Measurements from ENCODE around the gene FAM193B.

The FAM193B gene

DNA sequence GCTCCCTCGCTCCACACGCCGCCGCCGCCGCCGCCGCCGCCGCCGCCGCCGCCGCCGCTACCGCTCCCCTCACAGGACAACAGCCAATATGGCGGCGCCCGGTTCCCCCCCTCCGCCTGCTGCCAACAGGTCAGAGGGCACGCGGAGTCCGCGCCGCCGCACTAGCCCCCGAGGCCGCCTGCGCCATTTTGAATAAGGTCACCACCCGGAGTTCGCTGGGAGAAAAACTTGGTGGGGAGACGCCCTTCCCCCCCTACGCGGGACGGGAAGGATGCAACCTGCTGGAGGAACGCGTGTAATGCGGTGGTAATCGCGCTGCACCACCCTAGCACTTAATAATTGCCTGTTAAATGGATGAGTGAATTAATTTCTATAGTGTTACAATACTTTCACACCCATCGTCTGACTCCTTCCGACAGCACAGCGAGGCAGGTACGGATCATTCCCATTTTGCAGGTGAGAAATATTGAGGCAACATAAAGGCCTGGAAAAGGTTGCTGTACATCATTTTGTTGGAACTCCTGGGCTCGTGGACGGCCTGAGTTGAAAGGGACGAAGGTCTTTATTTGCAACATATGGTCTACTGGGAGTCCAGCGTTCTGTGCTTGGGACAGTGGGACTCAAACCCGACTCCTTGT, at the start of gene FAM193B:
TSS of gene FAM193B (minus strand) at position 90 of the 638 bp plus-strand sequence. CDS start 105 bp downstream, outside the sequence.
- Histone ChIP-seq H2AFZ (ENCODE audit: low read depth, low read length) (peak within 1 kb of the TSS; percentile 17), H3K4me1 (ENCODE audit: insufficient read depth, low read length) (peaks cover 17% of the 10 kb centered on the region), H3K27me3 (ENCODE audit: insufficient read depth, low read length) (no peaks in the 10 kb centered on the region), H3K9me3 (ENCODE audit: low read length) (no peaks in the 10 kb centered on the region), H3K4me3 (ENCODE audit: low read length) (peak within 1 kb of the TSS; percentile 83), H3K36me3 (ENCODE audit: insufficient read depth, low read length) (peaks cover 26% of the 10 kb centered on the region)

DNA sequence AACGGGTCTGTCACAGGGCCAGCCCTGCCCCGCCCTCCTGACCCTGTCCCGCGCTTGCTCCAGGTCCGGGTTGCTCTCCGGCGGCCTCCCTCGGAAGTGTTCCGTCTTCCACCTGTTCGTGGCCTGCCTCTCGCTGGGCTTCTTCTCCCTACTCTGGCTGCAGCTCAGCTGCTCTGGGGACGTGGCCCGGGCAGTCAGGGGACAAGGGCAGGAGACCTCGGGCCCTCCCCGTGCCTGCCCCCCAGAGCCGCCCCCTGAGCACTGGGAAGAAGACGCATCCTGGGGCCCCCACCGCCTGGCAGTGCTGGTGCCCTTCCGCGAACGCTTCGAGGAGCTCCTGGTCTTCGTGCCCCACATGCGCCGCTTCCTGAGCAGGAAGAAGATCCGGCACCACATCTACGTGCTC, 49.8 kb upstream of the FAM193B start:
- H3K4me1 ChIP-seq (ENCODE audit: insufficient read depth, low read length): peaks cover 23% of the 10 kb centered on the region
- H3K36me3 ChIP-seq (ENCODE audit: insufficient read depth, low read length): no peaks in the 10 kb centered on the region
- H3K4me3 ChIP-seq (ENCODE audit: low read length): no peak overlapping the region
- no peaks in the 10 kb centered on the region for H3K27me3 ChIP-seq (ENCODE audit: insufficient read depth, low read length)
- no peaks in the 10 kb centered on the region for H3K9me3 ChIP-seq (ENCODE audit: low read length)
- H2AFZ ChIP-seq (ENCODE audit: low read depth, low read length): no peak overlapping the region

DNA sequence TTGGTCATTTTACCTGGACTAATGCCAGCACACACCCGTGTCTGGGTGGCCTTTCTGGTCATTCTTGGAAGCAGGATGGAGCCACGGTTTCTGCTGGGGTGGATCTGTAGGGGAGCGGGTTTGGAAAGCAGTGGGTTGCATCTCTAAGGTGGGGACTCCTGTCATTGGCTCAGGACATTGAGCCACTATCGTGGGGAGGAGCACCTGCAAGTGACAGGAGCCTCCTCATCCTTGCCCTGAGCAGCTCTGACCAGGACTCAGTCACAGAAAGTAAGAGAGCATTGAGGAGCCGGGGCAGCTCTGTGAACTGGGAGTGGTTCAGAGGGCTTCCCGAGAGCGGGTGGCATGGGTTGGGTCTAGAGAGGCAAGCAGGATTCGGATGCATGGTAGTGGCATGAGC, 49.3 kb upstream of the FAM193B start:
- Histone ChIP-seq H3K4me1 (ENCODE audit: insufficient read depth, low read length) (peaks cover 23% of the 10 kb centered on the region), H3K9me3 (ENCODE audit: low read length) (no peaks in the 10 kb centered on the region), H3K27me3 (ENCODE audit: insufficient read depth, low read length) (no peaks in the 10 kb centered on the region), H3K4me3 (ENCODE audit: low read length) (no peak overlapping the region), H2AFZ (ENCODE audit: low read depth, low read length) (no peak overlapping the region), H3K36me3 (ENCODE audit: insufficient read depth, low read length) (no peaks in the 10 kb centered on the region)

DNA sequence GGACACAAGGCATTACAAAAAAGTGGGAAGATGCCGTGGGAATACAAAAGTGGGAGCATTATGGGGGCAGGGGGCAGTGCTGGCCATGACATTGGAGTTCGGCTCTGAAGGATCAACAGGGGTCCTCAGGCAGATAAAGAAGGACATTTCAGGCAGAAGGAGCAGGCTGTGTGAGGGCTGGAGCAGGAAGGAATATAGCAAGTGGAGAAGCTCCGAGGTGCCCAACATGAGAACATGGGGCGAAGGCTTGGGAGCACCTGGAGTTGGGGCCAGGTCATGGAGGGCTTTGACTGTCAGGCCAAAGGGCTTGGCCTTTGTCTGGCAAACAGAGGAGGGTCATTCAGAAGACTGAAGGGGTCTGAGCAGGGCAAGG, 48.1 kb upstream of the FAM193B start:
- peaks cover 16% of the 10 kb centered on the region for H3K4me1 ChIP-seq (ENCODE audit: insufficient read depth, low read length)
- no peak overlapping the region for H3K4me3 ChIP-seq (ENCODE audit: low read length)
- H3K9me3 ChIP-seq (ENCODE audit: low read length): no peaks in the 10 kb centered on the region
- H2AFZ ChIP-seq (ENCODE audit: low read depth, low read length): no peak overlapping the region
- H3K27me3 ChIP-seq (ENCODE audit: insufficient read depth, low read length): no peaks in the 10 kb centered on the region
- no peaks in the 10 kb centered on the region for H3K36me3 ChIP-seq (ENCODE audit: insufficient read depth, low read length)

DNA sequence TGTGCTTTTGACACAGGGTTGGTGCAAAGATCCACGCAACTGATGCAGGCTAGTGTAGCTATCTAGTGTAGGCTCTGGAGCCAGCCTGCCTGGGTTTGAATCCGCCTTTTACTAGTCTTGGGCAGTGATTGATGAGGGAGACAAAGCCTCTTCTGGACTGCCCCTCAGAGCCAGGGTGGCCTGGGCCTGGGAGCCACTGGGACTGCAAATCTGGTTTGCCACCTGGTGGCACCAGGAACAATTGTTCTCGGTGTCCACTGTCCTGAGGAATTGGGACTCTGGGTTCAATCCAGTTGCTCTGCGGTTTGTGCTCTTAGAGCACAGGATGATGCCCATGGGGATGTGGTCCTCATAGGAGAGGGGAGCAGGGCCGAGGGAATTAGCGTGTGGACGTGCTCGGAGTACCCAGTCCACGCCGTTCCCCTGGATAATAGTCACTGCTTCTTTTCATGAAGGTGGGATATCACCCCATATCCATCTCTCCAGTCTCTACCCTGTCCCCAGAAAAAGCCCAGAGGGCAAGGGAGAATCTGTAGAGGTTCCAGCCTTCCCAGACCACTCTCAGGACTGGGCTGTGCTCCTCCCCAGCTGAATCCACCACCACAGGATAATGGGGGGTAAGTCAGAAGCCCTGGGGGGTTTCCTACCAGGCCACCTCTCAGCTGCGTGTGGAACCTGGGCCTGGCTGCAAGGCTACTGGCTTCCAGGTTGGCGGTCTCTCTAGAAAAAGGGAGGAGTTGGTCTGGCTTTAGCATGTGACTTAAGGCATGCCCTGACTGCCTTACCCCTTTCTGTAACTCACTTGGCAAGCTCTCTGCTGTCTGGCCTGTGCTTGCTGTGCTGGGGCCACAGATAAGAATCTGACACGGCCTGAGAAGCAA, 47.5 kb upstream of the FAM193B start:
- no peaks in the 10 kb centered on the region for H3K9me3 ChIP-seq (ENCODE audit: low read length)
- no peaks in the 10 kb centered on the region for H3K27me3 ChIP-seq (ENCODE audit: insufficient read depth, low read length)
- H3K4me3 ChIP-seq (ENCODE audit: low read length): peak overlapping the region; percentile 76
- H3K4me1 ChIP-seq (ENCODE audit: insufficient read depth, low read length): peaks cover 11% of the 10 kb centered on the region
- H2AFZ ChIP-seq (ENCODE audit: low read depth, low read length): no peak overlapping the region
- H3K36me3 ChIP-seq (ENCODE audit: insufficient read depth, low read length): peaks cover under 1% of the 10 kb centered on the region

DNA sequence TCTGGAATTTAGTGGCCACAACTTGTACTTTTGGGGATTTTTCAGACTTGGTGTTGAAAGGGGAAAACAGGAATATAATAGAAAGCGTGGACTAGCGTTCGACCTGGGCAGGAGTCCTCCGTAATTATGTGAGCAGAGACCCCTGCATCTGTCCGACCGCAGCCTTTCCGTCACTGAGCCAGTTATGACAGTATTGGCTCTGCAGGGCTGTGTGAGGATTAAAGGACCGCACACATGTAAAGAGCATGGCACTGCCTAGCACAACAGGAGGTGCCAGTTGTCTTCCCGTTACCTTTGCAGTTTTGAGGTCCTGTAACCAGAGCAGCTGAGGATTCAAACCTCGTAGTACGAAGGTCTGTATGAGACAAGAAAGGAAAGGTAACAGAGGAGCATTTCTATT, 46.8 kb upstream of the FAM193B start:
- Histone ChIP-seq H3K9me3 (ENCODE audit: low read length) (peaks cover 2% of the 10 kb centered on the region), H2AFZ (ENCODE audit: low read depth, low read length) (no peak overlapping the region), H3K36me3 (ENCODE audit: insufficient read depth, low read length) (peaks cover 8% of the 10 kb centered on the region), H3K27me3 (ENCODE audit: insufficient read depth, low read length) (no peaks in the 10 kb centered on the region), H3K4me1 (ENCODE audit: insufficient read depth, low read length) (peaks cover 11% of the 10 kb centered on the region), H3K4me3 (ENCODE audit: low read length) (peak overlapping the region; percentile 76)

DNA sequence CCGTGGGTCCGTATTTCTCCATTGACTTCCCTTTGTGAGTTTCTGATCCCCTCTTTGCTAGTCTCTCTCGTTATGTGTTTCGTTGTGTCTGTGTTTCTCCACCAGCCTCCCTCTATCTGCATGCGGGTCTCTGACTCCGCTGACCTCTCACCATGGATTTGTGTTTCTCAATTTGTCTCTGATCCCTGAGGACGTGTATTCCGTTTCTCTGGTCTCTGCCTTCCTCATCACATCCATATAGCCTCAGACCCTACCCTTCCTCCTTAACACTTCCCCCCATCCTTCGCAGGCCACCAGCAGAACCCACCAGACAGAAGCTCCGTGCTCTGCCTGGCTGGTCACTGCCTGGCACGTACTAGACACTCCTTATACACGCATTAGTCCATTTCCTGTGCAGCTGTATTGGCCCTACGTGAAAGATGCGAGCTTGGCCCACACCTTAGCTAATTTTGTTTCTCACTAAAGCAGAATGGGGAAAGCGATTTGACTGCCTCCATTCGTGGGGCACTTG, 46.2 kb upstream of the FAM193B start:
- no peaks in the 10 kb centered on the region for H3K27me3 ChIP-seq (ENCODE audit: insufficient read depth, low read length)

DNA sequence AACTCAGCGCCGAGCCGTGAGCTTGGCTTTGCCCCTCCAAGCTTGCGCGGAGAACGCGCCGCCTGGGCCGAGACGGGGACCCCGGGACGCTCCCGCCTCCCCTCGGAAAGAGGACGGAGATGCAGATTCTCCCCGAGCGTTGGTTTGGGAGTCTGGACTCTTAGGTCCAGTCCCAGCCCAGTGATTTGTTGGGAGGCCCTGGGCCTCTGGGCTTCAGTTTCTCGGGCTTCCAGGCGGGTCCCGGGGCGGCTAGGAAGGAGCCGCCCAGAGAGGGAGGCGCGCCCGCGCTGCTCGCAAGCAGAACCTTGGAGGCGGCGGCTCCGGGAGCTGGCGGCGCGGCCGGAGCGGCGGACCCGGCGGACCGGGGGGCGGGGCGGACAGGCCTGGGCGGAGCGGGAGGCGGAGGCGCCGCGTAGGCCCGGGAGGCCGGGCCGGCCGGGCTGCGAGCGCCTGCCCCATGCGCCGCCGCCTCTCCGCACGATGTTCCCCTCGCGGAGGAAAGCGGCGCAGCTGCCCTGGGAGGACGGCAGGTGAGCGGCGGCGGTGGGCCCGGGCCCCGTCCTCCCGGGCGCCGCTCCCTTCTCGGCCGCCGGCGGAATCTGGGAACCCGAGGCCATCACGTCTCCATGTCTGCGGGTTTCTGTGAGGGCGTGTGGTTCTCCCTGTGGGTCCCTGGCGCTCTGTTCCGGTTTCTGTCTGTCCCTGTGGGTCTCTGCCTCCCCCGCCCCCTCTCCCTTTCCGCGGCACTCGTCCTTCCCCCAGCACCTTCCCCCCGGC, 45.6 kb upstream of the FAM193B start, which contains the start of gene B4GALT7:
TSS of gene B4GALT7 (plus strand) at position 402 of the 777 bp plus-strand sequence. CDS start at position 481, 79 bp downstream.
- Histone ChIP-seq H3K36me3 (ENCODE audit: insufficient read depth, low read length) (peaks cover 20% of the 10 kb centered on the region), H3K4me1 (ENCODE audit: insufficient read depth, low read length) (peaks cover 11% of the 10 kb centered on the region), H3K4me3 (ENCODE audit: low read length) (peak within 1 kb of the TSS; percentile 76), H2AFZ (ENCODE audit: low read depth, low read length) (peak within 1 kb of the TSS; percentile 87), H3K9me3 (ENCODE audit: low read length) (peaks cover 2% of the 10 kb centered on the region), H3K27me3 (ENCODE audit: insufficient read depth, low read length) (no peaks in the 10 kb centered on the region)

More for the DNA sequence above, 46.2 kb upstream of the FAM193B start:
- Histone ChIP-seq H3K9me3 (ENCODE audit: low read length) (peaks cover 2% of the 10 kb centered on the region), H3K36me3 (ENCODE audit: insufficient read depth, low read length) (peaks cover 14% of the 10 kb centered on the region), H3K4me1 (ENCODE audit: insufficient read depth, low read length) (peaks cover 11% of the 10 kb centered on the region), H2AFZ (ENCODE audit: low read depth, low read length) (peak overlapping the region; percentile 6), H3K4me3 (ENCODE audit: low read length) (peak overlapping the region; percentile 76)

DNA sequence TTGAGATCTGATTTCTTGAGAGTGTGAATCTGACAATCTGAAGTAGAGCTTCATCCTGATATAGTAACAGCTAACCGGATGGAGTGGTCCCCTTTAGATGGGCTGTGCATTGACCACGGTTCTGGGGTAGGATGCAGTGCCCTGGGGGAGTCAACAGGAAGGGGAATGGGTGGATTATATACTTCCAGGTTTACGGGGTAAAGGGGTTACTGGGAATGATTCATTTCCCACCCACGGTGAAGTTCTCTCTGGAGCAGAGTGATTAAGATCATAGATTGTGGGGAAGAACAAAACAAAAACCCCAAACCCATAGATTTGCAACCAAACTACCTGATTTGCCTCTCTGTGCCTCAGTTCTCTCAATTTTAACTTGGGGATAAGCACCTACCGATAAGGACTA, 44.1 kb upstream of the FAM193B start:
- H2AFZ ChIP-seq (ENCODE audit: low read depth, low read length): no peak overlapping the region
- H3K4me3 ChIP-seq (ENCODE audit: low read length): no peak overlapping the region
- peaks cover 34% of the 10 kb centered on the region for H3K36me3 ChIP-seq (ENCODE audit: insufficient read depth, low read length)
- no peaks in the 10 kb centered on the region for H3K27me3 ChIP-seq (ENCODE audit: insufficient read depth, low read length)
- peaks cover 11% of the 10 kb centered on the region for H3K4me1 ChIP-seq (ENCODE audit: insufficient read depth, low read length)
- H3K9me3 ChIP-seq (ENCODE audit: low read length): peaks cover 2% of the 10 kb centered on the region

DNA sequence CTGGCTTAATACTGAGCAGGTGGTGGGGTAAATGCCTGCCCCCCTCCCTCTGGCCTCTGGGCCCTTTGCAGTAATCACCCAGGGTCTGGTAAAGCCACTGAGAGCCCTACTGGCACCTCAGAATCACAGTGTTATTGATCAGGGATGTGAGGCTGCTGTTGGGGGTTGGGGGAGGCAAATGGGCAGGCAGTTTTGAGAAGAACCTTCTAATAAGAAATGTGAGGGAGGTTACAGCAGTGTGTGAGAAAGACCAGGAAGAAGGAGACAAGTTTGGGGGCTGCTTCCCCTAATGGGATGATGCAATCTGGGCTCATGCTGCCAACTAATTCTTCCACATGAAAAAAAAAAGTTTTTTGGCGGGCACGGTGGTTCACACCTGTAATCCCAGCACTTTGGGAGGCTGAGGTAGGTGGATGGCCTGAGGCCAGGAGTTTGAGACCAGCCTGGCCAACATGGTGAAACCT, 42.4 kb upstream of the FAM193B start:
- peaks cover 16% of the 10 kb centered on the region for H3K4me1 ChIP-seq (ENCODE audit: insufficient read depth, low read length)
- H2AFZ ChIP-seq (ENCODE audit: low read depth, low read length): no peak overlapping the region
- no peak overlapping the region for H3K4me3 ChIP-seq (ENCODE audit: low read length)
- H3K9me3 ChIP-seq (ENCODE audit: low read length): peaks cover 2% of the 10 kb centered on the region
- no peaks in the 10 kb centered on the region for H3K27me3 ChIP-seq (ENCODE audit: insufficient read depth, low read length)
- peaks cover 37% of the 10 kb centered on the region for H3K36me3 ChIP-seq (ENCODE audit: insufficient read depth, low read length)

DNA sequence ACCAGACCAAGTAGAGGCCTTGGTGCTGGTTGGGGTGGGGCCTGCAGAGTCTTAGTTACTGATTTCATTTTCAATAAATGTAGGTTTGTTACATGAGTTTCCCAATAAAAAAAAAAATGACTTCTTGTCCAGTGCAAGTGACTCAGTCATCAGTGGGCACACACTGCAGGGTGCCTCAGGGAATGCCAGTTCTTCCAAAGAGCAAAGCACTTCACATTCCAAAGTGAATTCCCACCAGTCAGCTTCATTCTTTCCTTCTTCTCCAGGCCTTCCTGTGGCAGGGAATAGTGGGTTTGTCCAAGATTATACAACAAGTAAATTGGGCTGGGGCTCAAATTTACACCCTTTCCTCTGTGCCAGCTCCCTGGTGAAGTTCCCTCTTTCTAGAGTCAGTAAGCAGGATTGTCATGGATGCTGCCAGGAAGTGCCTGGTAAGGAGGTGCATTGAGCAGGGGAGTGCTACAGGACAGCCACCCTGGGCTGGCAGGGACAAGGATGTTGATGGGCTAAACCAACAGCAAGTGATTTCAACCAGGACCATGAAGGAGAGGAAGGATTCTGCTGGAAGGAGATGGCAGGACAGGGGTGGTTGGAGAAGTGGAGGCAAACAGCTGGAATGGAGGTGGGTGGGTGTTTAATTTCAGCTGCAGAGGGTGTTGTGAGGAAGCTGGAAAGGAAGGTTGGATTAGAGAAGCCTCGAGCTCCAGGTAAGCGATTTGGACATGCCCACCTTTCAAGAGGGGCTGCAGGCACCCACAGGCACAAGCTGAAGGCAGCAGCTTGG, 41.8 kb upstream of the FAM193B start:
- no peak overlapping the region for H2AFZ ChIP-seq (ENCODE audit: low read depth, low read length)
- peaks cover 2% of the 10 kb centered on the region for H3K9me3 ChIP-seq (ENCODE audit: low read length)
- no peak overlapping the region for H3K4me3 ChIP-seq (ENCODE audit: low read length)
- H3K4me1 ChIP-seq (ENCODE audit: insufficient read depth, low read length): peaks cover 16% of the 10 kb centered on the region
- H3K36me3 ChIP-seq (ENCODE audit: insufficient read depth, low read length): peaks cover 37% of the 10 kb centered on the region
- no peaks in the 10 kb centered on the region for H3K27me3 ChIP-seq (ENCODE audit: insufficient read depth, low read length)

DNA sequence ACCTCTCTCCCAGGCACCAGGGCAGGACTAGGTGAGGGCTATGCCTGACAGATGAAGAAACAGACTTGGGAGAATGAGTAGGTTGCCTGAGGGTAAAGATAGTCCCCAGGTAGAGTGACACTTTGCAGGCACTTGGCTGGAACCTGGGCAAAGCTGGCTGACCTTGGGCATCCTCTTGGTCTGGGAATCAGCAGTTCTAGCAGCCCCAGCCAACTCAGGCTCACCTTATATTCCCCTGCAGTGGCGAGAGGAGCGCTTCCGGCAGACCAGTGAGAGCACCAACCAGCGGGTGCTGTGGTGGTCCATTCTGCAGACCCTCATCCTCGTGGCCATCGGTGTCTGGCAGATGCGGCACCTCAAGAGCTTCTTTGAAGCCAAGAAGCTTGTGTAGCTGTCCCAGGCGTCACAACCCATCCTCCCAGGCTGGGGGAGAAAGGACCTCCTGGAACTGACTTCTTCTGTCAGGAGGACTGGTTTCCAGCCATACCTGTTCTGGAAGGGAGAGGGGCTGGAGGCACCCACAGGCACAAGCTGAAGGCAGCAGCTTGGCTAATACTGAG, 40.7 kb upstream of the FAM193B start:
- Histone ChIP-seq H2AFZ (ENCODE audit: low read depth, low read length) (no peak overlapping the region), H3K4me3 (ENCODE audit: low read length) (no peak overlapping the region), H3K4me1 (ENCODE audit: insufficient read depth, low read length) (peaks cover 9% of the 10 kb centered on the region), H3K9me3 (ENCODE audit: low read length) (peaks cover 2% of the 10 kb centered on the region), H3K36me3 (ENCODE audit: insufficient read depth, low read length) (peaks cover 37% of the 10 kb centered on the region), H3K27me3 (ENCODE audit: insufficient read depth, low read length) (peaks cover 4% of the 10 kb centered on the region)

Measured in neuron (in vitro differentiated cells).